ENCODE results near the gene JAZF1. TPM values are rescaled to one million over a fixed set of nuclear protein-coding genes. Genes with fewer than 3 reads are reported as not detected.
A peak's percentile ranks its signal among the peaks of the same experiment; 100 is the strongest.

The JAZF1 gene
- total and polyA plus RNA-seq, 2 experiments from 2014 or later: 13.8 to 19.6 TPM

GRCh38 chr7:27910326-27910725, 270.3 kb downstream of the JAZF1 start:
- in situ Hi-C loops (cut with MboI): no loop called here
- no peak overlapping the region for H3K27ac ChIP-seq
- 56 to 60% methylated on average over 3 of the region's 3 CpGs for WGBS, 2 experiments (ENCODE audit: low coverage in 1 of 2, low lambda C conversion rate in 2 of 2, missing lambda C conversion rate in 2 of 2)

GRCh38 chr7:27908534-27909165, 271.9 kb downstream of the JAZF1 start:
- no peak for DNase-seq
- Histone ChIP-seq H3K9me2 (ENCODE audit: insufficient read depth) (no peaks in the 10 kb centered on the region; the same call in 1 of the 2 replicates), H3K36me3 (ENCODE audit: low read depth) (no peaks in the 10 kb centered on the region), H3K4me2 (ENCODE audit: unreplicated experiment) (no peak overlapping the region), H3K27me3 (replicated peaks; ENCODE audit: insufficient read depth) (no peaks in the 10 kb centered on the region), H3K4me1 (ENCODE audit: insufficient read depth) (no peaks in the 10 kb centered on the region), H3F3A (ENCODE audit: insufficient read depth) (no peaks in the 10 kb centered on the region), H3K79me2 (ENCODE audit: insufficient read depth) (no peaks in the 10 kb centered on the region), H3K27ac (no peak overlapping the region), H3K4me3 (no peak overlapping the region), H2AFZ (no peak overlapping the region), H3K9ac (no peak overlapping the region), H3K9me3 (ENCODE audit: low read depth) (no peaks in the 10 kb centered on the region), H4K20me1 (ENCODE audit: insufficient read depth) (no peaks in the 10 kb centered on the region)
- in situ Hi-C loops (cut with MboI): no loop called here
- TF ChIP-seq EZH2phosphoT487 (IDR thresholded peaks at IDR 0.05; ENCODE audit: insufficient read depth, low read depth): no peak
- TF ChIP-seq EZH2 (IDR thresholded peaks at IDR 0.05; ENCODE audit: insufficient read depth, poor library complexity, severe bottlenecking): no peak
- WGBS, 2 experiments (ENCODE audit: low coverage in 1 of 2, low lambda C conversion rate in 2 of 2, missing lambda C conversion rate in 2 of 2): 95 to 98% methylated on average over 4 of the region's 4 CpGs

More at GRCh38 chr7:27910326-27910725, 270.3 kb downstream of the JAZF1 start:
- H3K79me2 ChIP-seq (ENCODE audit: insufficient read depth): no peaks in the 10 kb centered on the region
- H3K36me3 ChIP-seq (ENCODE audit: low read depth): no peaks in the 10 kb centered on the region
- no peaks in the 10 kb centered on the region for H4K20me1 ChIP-seq (ENCODE audit: insufficient read depth)
- H3K27me3 ChIP-seq (replicated peaks; ENCODE audit: insufficient read depth): no peaks in the 10 kb centered on the region
- peak; percentile 47 for DNase-seq
- no peak overlapping the region for H3K4me3 ChIP-seq
- no peak overlapping the region for H2AFZ ChIP-seq
- no peak overlapping the region for H3K9ac ChIP-seq
- no peaks in the 10 kb centered on the region for H3K9me3 ChIP-seq (ENCODE audit: low read depth)
- H3K4me1 ChIP-seq (ENCODE audit: insufficient read depth): no peaks in the 10 kb centered on the region
- TF ChIP-seq EZH2phosphoT487 (IDR thresholded peaks at IDR 0.05; ENCODE audit: insufficient read depth, low read depth) (no peak), EZH2 (IDR thresholded peaks at IDR 0.05; ENCODE audit: insufficient read depth, poor library complexity, severe bottlenecking) (no peak)
- no peaks in the 10 kb centered on the region for H3F3A ChIP-seq (ENCODE audit: insufficient read depth)
- H3K9me2 ChIP-seq (ENCODE audit: insufficient read depth): no peaks in the 10 kb centered on the region; the same call in 1 of the 2 replicates
- no peak overlapping the region for H3K4me2 ChIP-seq (ENCODE audit: unreplicated experiment)

GRCh38 chr7:27906385-27907091, 274.1 kb downstream of the JAZF1 start:
- WGBS, 2 experiments (ENCODE audit: low coverage in 1 of 2, low lambda C conversion rate in 2 of 2, missing lambda C conversion rate in 2 of 2): 78 to 84% methylated on average over 4 of the region's 4 CpGs
- no peak overlapping the region for H3K4me3 ChIP-seq
- in situ Hi-C loops (cut with MboI): no loop called here

GRCh38 chr7:27905951-27906350, 274.6 kb downstream of the JAZF1 start:
- no peak overlapping the region for H2AFZ ChIP-seq
- no peak overlapping the region for H3K4me2 ChIP-seq (ENCODE audit: unreplicated experiment)
- no peak overlapping the region for H3K9ac ChIP-seq
- no peaks in the 10 kb centered on the region for H4K20me1 ChIP-seq (ENCODE audit: insufficient read depth)
- in situ Hi-C loops (cut with MboI): no loop called here
- 40 to 41% methylated on average over 4 of the region's 4 CpGs for WGBS, 2 experiments (ENCODE audit: low coverage in 1 of 2, low lambda C conversion rate in 2 of 2, missing lambda C conversion rate in 2 of 2)
- no peaks in the 10 kb centered on the region for H3K9me3 ChIP-seq (ENCODE audit: low read depth)
- H3K36me3 ChIP-seq (ENCODE audit: low read depth): no peaks in the 10 kb centered on the region
- peaks cover 16% of the 10 kb centered on the region for H3F3A ChIP-seq (ENCODE audit: insufficient read depth)
- no peaks in the 10 kb centered on the region; the same call in 1 of the 2 replicates for H3K9me2 ChIP-seq (ENCODE audit: insufficient read depth)
- H3K27ac ChIP-seq: no peak overlapping the region
- H3K4me3 ChIP-seq: no peak overlapping the region
- TF ChIP-seq EZH2phosphoT487 (IDR thresholded peaks at IDR 0.05; ENCODE audit: insufficient read depth, low read depth) (no peak), EZH2 (IDR thresholded peaks at IDR 0.05; ENCODE audit: insufficient read depth, poor library complexity, severe bottlenecking) (no peak)
- no peak for DNase-seq
- H3K79me2 ChIP-seq (ENCODE audit: insufficient read depth): no peaks in the 10 kb centered on the region
- no peaks in the 10 kb centered on the region for H3K27me3 ChIP-seq (replicated peaks; ENCODE audit: insufficient read depth)
- peaks cover 9% of the 10 kb centered on the region for H3K4me1 ChIP-seq (ENCODE audit: insufficient read depth)

More at GRCh38 chr7:27906385-27907091, 274.1 kb downstream of the JAZF1 start:
- H2AFZ ChIP-seq: no peak overlapping the region
- H3K27me3 ChIP-seq (replicated peaks; ENCODE audit: insufficient read depth): no peaks in the 10 kb centered on the region
- peaks cover 5% of the 10 kb centered on the region for H3K4me1 ChIP-seq (ENCODE audit: insufficient read depth)
- H3K4me2 ChIP-seq (ENCODE audit: unreplicated experiment): no peak overlapping the region
- peaks cover 10% of the 10 kb centered on the region for H3F3A ChIP-seq (ENCODE audit: insufficient read depth)
- no peaks in the 10 kb centered on the region for H3K79me2 ChIP-seq (ENCODE audit: insufficient read depth)
- no peaks in the 10 kb centered on the region; the same call in 1 of the 2 replicates for H3K9me2 ChIP-seq (ENCODE audit: insufficient read depth)
- no peak overlapping the region for H3K27ac ChIP-seq
- H3K36me3 ChIP-seq (ENCODE audit: low read depth): no peaks in the 10 kb centered on the region
- no peaks in the 10 kb centered on the region for H4K20me1 ChIP-seq (ENCODE audit: insufficient read depth)
- DNase-seq: no peak
- no peak overlapping the region for H3K9ac ChIP-seq
- TF ChIP-seq EZH2phosphoT487 (IDR thresholded peaks at IDR 0.05; ENCODE audit: insufficient read depth, low read depth) (no peak), EZH2 (IDR thresholded peaks at IDR 0.05; ENCODE audit: insufficient read depth, poor library complexity, severe bottlenecking) (no peak)
- H3K9me3 ChIP-seq (ENCODE audit: low read depth): no peaks in the 10 kb centered on the region

Measured in GM23248 (cell line).